Activated CD8-positive, alpha-beta memory T cell treated with anti-CD3 and anti-CD28 coated beads for 48 hours (primary cell): ENCODE data around the gene RAPGEF1.
"Not testable (repeated sequence)": the region's sequence is repeated elsewhere in the genome, so short reads cannot be mapped to it uniquely, and the experiment has no call there.

Experiments
- DNase-seq, 3 experiments: peaks; one replicate each; pipeline ENCODE4 v3.0.0-alpha.2; 2020; ENCODE audit warnings: low read depth in 2 of 3, low spot score in 2 of 3

The RAPGEF1 gene

DNA sequence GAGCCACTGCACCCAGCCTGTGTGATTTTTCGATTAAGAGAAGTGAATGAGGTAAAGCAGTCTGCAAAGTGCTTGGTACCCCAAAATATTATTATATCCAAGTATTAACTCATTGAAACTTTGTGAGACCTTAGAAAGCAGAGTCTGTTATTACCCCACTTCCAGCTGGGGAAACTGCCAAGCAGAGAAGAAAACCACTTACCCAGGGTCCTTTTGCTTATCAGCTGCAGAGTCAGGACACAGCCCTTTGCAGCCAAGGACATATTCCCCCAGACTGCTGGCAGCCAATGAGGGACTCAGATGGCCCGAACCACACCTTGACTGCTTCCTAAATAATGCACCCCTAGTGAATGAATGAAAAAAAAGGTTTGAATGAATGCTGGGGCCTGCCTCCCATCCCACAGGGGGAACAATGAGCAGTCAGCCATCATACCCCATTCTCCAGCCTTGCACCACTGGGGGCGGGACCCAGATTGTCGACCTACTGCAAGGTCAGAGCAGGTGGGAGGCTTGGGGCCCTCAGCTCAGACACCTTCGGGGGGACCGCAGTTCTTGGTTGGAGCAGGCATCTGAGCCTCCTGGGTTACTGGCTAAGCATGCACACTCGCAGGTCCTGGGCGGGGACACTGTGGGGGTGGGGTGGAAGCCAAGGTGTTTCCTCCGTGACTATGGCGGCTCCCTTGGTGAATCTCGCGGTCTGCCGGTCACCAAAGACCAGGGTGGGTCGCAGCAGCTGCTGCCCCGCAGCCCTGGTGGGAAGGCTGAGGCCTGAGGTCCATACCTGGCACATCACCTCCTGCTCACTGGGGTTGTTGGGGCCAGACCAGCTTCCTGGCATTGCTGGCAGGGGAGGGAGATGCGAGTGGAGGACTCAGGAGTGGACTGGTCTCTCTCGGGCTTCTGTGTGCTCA, 164.9 kb downstream of the RAPGEF1 start:
- no peak for DNase-seq

GRCh38 chr9:131567910-131568309, 172.0 kb downstream of the RAPGEF1 start:
- DNase-seq, result no peak

DNA sequence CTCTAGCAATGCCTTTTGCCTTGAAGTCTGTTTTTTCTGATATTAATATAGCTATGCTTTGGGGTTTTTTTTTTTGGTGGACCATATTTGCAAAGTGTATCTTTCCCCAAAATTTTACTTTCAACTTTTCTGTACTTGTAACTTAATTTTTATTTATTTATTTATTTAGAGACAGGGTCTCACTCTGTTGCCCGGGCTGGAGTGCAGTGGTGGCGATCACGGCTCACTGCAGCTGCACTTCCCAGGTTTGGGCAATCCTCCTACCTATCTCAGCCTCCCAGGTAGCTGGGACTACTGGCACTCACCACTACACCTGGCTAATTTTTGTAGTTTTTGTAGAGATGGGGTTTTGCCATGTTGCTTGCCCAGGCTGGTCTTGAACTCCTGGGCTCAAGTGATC, 173.7 kb downstream of the RAPGEF1 start:
- no peak for DNase-seq

DNA sequence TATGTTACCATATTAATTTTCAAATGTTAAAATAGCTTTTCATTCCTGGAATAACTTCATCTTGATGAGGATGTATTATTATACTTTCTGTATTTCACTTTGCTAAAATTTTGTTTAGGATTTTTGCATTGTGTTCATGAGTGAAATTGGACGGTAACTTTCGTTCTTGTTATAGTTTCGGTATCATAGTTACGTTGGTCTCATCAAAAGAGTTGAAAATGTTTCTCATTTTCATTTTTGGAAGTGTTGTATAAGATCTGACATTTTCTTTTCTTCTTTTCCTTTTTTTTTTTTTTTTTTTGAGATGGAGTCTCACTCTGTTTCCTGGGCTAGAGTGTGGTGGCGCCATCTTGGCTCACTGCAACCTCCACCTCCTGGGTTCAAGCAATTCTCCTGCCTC, 174.5 kb downstream of the RAPGEF1 start:
- no peak for DNase-seq

GRCh38 chr9:131562032-131562959, 177.6 kb downstream of the RAPGEF1 start:
- DNase-seq, result no peak

GRCh38 chr9:131559421-131560000, 180.4 kb downstream of the RAPGEF1 start:
- DNase-seq, result no peak

- no peak for DNase-seq
Observed at GRCh38 chr9:131557855-131558548, 181.9 kb downstream of the RAPGEF1 start.

DNA sequence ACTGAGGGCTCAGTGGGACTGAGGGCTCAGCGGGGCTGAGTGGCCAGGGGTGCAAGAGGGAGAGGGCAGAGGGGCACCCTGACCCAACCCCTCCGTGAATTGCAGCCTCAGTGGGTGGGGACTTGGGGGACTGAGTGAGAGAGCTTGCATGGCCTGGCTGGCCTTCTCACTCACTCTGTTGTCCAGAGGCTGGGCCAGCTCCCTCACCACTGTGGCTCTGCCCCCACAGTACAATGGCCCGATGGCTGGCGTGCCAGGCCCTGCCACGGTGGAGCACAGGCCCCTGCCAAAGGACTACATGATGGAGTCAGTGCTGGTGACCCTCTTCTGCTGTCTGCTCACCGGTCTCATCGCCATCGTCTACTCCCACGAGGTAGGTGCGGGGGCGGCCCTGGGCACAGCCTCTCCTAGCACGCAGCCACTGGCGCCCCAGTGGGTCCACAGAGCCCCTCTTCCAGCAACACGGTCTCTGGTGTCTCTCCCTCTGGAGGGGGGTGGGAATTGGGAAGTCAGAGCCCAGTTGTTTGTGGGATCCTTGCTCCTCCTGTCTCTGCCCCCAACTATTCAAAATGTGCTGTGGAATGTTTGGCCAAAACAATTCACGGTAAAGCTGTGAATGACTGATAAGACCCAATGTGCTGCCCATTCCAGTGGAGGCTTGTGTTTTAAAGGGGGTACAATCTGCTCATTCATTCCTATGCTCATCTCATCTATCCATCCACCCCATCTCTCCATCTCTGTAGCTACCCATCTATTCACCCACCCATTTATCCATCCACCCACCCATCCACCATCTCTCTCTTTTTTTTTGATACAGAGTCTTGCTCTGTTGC, 183.8 kb downstream of the RAPGEF1 start:
- no peak for DNase-seq

DNA sequence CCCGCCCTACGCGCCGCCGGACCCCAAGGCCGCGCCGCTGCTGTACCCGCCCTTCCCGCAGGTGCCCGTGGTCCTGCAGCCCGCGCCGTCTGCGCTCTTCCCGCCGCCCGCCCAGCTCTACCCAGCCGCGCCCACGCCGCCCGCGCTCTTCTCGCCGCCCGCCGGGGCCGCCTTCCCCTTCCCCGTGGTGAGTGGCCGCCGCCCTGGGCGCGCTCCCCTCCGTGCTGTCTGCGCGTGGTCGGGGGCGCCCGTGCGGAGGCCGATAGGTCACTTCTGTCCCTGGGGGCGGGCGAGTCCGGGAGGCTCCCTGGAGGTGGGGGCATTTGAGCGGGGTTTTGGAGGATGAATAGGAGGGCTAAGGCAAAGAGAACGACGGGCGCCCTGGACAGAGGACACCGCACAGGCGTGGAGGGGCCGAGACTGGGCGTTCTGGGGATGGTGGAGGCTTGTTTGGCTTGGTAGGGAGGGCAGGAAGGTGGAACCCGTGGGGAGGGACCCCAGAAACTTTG, 185.0 kb downstream of the RAPGEF1 start:
- DNase-seq, result no peak

DNA sequence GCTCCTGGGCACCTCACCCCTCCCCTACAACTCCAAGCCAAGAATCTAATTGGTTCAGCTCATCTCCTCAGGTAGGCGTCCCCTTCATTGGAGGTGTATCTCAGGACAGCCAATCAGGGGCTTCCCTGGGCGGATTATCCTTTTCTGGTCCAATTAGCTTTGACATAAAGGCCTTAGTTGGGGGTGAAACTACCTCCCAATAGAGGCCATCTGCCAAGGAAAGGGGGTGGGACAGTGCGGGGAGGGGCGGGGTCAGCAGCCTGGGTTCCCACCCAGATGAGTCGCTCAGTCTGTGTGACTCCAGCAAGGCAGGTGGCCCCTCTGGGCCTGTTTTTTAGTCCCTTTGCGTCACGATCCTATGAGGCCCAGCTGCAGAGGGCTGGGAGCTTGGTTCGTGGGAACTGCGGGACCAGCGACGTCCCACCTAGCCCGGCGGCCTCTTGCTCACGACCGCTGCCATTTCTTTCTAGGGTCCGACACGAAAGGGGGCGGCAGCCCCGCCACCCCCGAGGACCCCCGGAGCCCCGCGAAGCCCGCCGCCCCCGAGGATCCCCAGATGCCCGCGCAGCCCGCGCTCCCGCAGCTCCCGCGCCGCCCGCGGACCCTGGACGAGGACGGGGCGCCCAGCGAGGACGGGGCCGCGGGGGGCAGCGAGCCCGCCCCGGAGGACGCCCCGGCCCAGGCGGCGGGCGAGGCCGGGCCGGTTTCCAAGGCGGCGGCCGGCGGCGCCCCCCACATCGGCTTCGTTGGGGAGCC, 185.6 kb downstream of the RAPGEF1 start:
- DNase-seq, result no peak

GRCh38 chr9:131552030-131552429, 187.8 kb downstream of the RAPGEF1 start:
- DNase-seq, result no peak

DNA sequence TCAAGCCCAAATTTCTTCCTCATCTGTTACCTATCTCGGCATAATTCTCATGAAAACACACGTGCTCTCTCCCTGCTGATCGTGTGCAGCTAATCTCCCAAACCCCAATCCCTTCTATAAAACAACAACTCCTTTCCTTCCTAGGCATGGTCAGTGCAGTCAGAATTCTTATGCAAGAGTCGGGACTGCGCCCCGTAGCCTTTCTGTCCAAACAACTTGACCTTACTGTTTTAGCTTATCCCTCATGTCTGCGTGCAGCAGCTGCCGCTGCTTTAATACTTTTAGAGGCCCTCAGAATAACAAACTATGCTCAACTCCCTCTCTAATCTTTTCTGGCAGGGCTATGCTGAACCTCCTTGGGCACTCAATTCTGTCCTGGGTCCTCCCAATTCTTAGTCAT, 189.4 kb downstream of the RAPGEF1 start:
- DNase-seq, result not testable (repeated sequence)

- DNase-seq, result not testable (repeated sequence)
Observed at GRCh38 chr9:131549186-131549585, 190.7 kb downstream of the RAPGEF1 start.

- DNase-seq, result no peak
Observed at GRCh38 chr9:131546336-131547084, 193.4 kb downstream of the RAPGEF1 start.

DNA sequence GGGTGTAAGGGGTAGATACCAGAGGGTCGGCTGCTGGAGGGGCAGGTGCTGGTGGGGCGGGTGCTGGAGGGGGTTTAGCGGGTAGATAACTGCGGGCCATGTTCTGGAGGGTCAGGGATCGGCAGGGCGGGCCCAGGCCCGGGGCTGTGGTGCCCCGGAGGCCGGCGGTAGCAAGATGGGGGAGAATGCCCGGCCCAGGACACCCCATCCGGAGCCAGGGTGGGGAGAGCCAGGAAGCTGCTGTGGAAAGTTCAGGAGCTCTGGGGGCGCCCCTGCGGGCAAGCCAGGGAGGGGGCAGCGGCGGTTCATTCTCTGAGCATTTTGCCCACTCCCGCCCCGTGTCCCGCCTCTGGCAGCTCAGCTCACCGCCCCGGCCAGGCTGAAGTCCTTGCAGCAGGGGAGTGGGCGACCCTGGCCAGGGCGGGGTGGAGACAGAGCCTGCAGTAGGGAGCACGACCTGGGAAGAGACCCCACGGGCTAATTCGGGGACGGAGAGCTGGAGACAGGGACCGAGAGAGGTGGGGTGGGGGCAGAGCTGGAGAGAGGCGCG, 194.0 kb downstream of the RAPGEF1 start:
- no peak for DNase-seq

GRCh38 chr9:131545003-131545785, 194.7 kb downstream of the RAPGEF1 start, which contains the start of gene PRRT1B:
Gene PRRT1B (plus strand): TSS chr9:131545523. CDS start chr9:131545616, 93 bp downstream.
- DNase-seq, result no peak

GRCh38 chr9:131543141-131543540, 196.7 kb downstream of the RAPGEF1 start:
- no peak for DNase-seq
